Nephron (organoid): ENCODE data around the gene TM9SF1.
A peak's percentile ranks its signal among the peaks of the same experiment; 100 is the strongest.

ENCODE experiments used
- H3K27ac Mint-ChIP-seq, 3 experiments: 2 replicates each; pipeline ENCODE4 v1.8.0; 2020; ENCODE audit warnings: mixed read lengths in 3 of 3, mild to moderate bottlenecking in 2 of 3, moderate library complexity in 1 of 3
- H3K27me3 Mint-ChIP-seq: 2 replicates; pipeline ENCODE4 v1.8.0; 2021; ENCODE audit warnings: low read depth, mild to moderate bottlenecking, moderate library complexity, mixed read lengths
- H3K36me3 Mint-ChIP-seq: 2 replicates; pipeline ENCODE4 v1.8.0; 2020; ENCODE audit warnings: low read depth, mixed read lengths
- H3K4me1 Mint-ChIP-seq: 2 replicates; pipeline ENCODE4 v1.8.0; 2020; ENCODE audit warnings: mixed read lengths
- H3K4me3 Mint-ChIP-seq, 3 experiments: 2 replicates each; pipeline ENCODE4 v1.8.0; 2020; ENCODE audit warnings: mild to moderate bottlenecking in 3 of 3, mixed read lengths in 3 of 3, moderate library complexity in 2 of 3
- H3K9me3 Mint-ChIP-seq: 2 replicates; pipeline ENCODE4 v1.8.0; 2020; ENCODE audit warnings: mixed read lengths
- TF ChIP-seq, protein P1 (sequence below), 3 experiments: fragments of 200-600 bp; sonication (generic); IDR thresholded peaks; one replicate each; pipeline ENCODE4 v1.5.0; 2021; ENCODE audit warnings: antibody characterized with exemption in 3 of 3; ENCODE audit not compliant: unreplicated experiment in 3 of 3

The TM9SF1 gene

DNA sequence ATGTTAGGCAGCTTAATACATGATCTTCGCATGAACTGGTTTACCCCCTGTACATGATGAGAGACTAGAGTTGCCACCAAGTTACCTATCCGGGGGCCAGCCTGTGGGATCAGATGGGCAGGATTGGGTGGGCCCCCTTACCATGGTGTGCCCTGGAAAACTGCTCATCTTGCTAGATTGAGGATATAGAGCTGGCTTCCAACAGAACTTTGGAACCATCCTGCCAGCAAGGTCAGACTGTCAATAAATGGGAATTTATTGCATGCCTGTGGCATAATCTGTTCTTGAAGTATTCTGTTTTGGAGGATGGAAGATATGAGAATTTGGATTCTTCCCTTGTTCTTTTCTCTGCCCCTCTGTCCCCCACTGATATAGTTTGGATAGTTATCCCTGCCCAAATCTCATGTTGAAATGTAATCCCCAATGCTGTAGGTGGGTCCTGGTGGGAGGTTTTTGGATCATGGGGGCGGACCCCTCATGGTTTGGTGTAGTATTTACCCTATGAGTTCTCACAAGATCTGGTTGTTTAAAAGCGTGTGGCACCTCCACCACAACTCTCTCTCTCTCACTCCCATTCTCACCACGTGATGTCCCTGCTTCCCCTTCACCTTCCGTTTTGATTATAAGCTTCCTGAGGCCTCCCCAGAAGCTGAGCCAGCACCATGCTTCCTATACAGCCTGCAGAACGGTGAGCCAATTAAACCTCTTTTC is 3.7 kb upstream of the TM9SF1 start:
- peak overlapping the region in 2 of 3 experiments; percentile 17 to 41 for H3K27ac Mint-ChIP-seq
- peaks cover 7% of the 10 kb centered on the region for H3K9me3 Mint-ChIP-seq
- TF ChIP-seq, protein P1, sequence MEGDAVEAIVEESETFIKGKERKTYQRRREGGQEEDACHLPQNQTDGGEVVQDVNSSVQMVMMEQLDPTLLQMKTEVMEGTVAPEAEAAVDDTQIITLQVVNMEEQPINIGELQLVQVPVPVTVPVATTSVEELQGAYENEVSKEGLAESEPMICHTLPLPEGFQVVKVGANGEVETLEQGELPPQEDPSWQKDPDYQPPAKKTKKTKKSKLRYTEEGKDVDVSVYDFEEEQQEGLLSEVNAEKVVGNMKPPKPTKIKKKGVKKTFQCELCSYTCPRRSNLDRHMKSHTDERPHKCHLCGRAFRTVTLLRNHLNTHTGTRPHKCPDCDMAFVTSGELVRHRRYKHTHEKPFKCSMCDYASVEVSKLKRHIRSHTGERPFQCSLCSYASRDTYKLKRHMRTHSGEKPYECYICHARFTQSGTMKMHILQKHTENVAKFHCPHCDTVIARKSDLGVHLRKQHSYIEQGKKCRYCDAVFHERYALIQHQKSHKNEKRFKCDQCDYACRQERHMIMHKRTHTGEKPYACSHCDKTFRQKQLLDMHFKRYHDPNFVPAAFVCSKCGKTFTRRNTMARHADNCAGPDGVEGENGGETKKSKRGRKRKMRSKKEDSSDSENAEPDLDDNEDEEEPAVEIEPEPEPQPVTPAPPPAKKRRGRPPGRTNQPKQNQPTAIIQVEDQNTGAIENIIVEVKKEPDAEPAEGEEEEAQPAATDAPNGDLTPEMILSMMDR (IDR thresholded peaks at IDR 0.05; ENCODE audit: unreplicated experiment in 3 of 3): no peak
- H3K4me1 Mint-ChIP-seq: peaks cover 34% of the 10 kb centered on the region
- H3K36me3 Mint-ChIP-seq: peaks cover 46% of the 10 kb centered on the region
- H3K4me3 Mint-ChIP-seq: peak overlapping the region; percentile 39 to 68 (median 64)
- H3K27me3 Mint-ChIP-seq: no peaks in the 10 kb centered on the region

DNA sequence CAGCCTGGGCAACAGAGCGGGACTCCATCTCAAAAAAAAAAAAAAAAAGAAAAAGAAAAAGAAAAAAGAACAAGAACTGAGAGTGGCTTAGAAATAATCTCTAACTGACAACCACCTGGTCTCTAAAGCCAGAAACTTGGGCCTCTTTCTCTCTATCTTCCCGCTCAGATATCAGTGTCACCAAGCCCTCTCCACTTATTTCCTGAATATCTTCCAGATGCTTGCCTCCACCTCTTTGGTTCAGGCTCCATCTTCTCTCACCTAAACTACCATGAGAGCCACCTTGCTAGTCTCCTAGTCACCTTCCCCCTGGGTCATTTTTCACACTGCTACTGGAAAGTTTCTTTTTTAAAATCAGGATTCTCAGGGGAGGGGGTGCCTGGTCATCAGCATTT is 1.8 kb upstream of the TM9SF1 start:
- Mint-ChIP-seq H3K27me3 (no peaks in the 10 kb centered on the region), H3K4me1 (peaks cover 35% of the 10 kb centered on the region), H3K9me3 (no peaks in the 10 kb centered on the region), H3K4me3 (peak overlapping the region; percentile 86 to 90 (median 89)), H3K36me3 (peaks cover 44% of the 10 kb centered on the region), H3K27ac (peak overlapping the region; percentile 67 to 90 (median 82))
- TF ChIP-seq, protein P1 (IDR thresholded peaks at IDR 0.05; ENCODE audit: unreplicated experiment in 3 of 3): no peak

DNA sequence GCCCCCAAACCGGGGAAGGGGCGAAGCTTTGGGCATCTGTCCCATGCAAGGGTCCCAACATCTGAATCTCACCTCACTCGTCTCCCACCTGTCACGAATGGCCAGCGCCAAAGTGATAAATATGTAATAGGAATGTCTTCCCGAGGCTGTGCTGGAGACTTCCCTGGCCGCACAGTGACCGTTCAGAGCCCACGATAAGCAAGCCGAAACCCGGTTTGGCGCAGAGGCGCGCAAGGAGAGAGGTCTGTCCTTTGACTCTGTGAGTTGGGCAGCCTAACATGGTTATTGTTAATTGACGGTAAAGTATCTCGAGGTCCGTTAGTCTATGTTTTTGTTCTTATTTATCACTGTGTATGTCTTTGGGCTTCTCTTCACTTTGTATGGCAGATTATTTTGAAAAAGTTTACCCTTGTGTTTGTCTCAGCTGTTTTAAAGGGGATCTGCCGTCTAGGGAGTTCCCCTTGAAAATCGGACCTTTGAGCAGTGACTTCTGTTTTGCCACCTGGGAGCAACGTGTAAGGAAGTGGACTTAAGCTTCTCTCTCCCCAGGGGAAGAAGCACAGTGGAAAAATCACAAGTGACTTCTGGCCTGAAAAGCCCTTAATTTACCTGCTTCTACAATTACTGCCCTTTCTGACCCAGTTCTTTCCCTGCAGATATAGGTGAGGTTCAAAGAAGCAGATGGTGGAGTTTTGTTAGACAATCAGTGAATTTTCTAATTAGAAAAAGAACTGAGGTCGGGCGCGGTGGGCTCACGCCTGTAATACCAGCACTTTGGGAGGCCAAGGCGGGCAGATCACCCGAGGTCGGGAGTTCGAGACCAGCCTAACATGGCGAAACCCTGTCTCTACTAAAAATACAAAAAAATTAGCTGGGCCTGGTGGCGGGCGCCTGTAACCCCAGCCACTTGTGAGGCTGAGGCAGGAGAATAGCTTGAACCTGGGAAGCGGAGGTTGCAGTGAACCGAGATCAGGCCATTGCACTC is 1.1 kb upstream of the TM9SF1 start:
- Mint-ChIP-seq H3K9me3 (no peaks in the 10 kb centered on the region), H3K4me3 (peak overlapping the region; percentile 90 to 99 (median 97)), H3K36me3 (peaks cover 41% of the 10 kb centered on the region), H3K27me3 (no peaks in the 10 kb centered on the region), H3K4me1 (peaks cover 35% of the 10 kb centered on the region), H3K27ac (peak overlapping the region; percentile 95 to 97 (median 95))
- TF ChIP-seq, protein P1 (IDR thresholded peaks at IDR 0.05; ENCODE audit: unreplicated experiment in 3 of 3): no peak

DNA sequence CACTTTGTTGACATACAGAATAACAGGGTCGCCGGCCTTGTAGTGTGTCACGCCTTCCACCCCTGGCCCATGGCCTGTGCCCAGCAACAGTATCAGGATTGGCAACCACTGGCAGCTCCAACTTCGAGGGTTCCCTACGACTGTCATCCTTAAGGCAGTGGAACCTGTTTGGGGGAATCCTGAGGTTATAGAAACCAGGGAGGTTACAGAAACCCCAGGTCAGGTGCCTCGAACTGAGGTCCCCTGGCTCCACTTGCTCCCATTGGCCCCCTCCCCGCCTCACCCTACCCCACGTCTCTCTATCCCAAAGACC is 412 bp downstream of the TM9SF1 start:
- Mint-ChIP-seq H3K9me3 (no peaks in the 10 kb centered on the region), H3K27ac (peak overlapping the region; percentile 95 to 97 (median 95)), H3K27me3 (no peaks in the 10 kb centered on the region), H3K36me3 (peaks cover 40% of the 10 kb centered on the region), H3K4me3 (peak overlapping the region; percentile 90 to 99 (median 97)), H3K4me1 (peaks cover 41% of the 10 kb centered on the region)
- TF ChIP-seq, protein P1 (IDR thresholded peaks at IDR 0.05; ENCODE audit: unreplicated experiment in 3 of 3): no peak

DNA sequence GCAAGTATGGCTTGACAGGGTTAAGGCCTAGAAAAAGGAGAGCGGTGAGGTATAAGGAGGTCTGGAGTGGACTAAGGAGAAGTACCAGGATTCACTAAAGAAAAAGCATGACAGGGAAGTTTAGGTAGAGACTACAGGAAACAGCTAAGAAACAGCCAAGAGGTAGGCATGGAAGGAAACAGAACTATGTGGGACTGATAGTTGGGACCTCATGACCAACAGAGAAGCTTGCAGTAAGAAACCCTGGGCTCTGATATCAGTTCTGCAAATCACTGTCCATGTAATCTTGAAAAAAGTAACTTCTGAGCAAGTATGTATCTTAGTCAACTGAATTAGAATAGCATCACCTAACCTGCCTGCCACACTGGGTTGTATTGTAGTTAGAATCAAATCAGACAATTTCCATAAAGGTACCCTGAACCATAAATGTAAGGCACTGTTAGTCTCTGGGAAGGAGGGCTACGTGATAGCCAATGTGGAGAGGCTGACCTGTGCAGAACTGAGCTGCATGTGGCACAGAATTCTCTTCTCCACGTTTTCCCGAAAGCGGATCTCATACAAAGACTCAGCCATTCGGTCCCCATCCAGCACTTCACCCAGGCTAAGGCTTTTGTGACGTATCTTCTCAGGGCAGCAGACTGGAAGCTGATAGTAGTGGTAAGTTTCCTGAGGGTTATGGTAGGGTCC is 912 bp downstream of the TM9SF1 start:
- peak overlapping the region; percentile 90 to 99 (median 97) for H3K4me3 Mint-ChIP-seq
- TF ChIP-seq, protein P1 (IDR thresholded peaks at IDR 0.05; ENCODE audit: unreplicated experiment in 3 of 3): no peak
- H3K9me3 Mint-ChIP-seq: no peaks in the 10 kb centered on the region
- peaks cover 43% of the 10 kb centered on the region for H3K4me1 Mint-ChIP-seq
- no peaks in the 10 kb centered on the region for H3K27me3 Mint-ChIP-seq
- H3K36me3 Mint-ChIP-seq: peaks cover 38% of the 10 kb centered on the region
- H3K27ac Mint-ChIP-seq: peak overlapping the region; percentile 95 to 97 (median 95)
